HEK293T (cell line): Measurements from ENCODE around the gene PPP1R15B.

Experiments
- FOXA1 ChIP-seq: fragments of 450-650 bp; IDR thresholded peaks from 2 replicates; pipeline ENCODE4 v1.6.1; 2016; ENCODE audit warnings: mild to moderate bottlenecking
- FOXM1 ChIP-seq: fragments of 450-650 bp; IDR thresholded peaks from 2 replicates; pipeline ENCODE4 v1.6.1; 2017; ENCODE audit warnings: mild to moderate bottlenecking, borderline replicate concordance
- SUZ12 ChIP-seq: fragments of 450-650 bp; IDR thresholded peaks from 2 replicates; pipeline ENCODE4 v1.6.1; 2016; ENCODE audit warnings: mild to moderate bottlenecking
- TARDBP ChIP-seq: fragments of 450-650 bp; IDR thresholded peaks from 2 replicates; pipeline ENCODE4 v1.6.1; 2016

DNA sequence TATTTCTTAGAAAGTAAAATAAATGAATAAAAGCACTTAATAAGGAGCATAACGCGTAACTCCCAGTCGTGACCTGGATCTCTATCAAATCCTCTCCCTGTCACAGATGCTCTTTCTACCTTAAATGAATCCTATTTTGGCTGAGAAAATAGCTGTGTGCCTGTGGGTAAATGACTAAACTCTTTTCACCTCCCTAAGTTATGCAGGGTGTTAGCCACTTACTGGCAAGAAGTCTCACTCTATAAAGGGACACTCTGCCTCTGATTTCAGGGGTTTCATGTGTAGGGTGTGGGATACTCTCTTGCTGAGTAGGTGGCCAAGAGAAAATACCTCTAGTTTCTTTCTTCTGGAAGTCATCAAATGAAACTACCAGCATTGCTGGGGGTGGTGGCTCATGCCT is 24.3 kb upstream of the PPP1R15B start:
- TF ChIP-seq FOXA1 (no peak), FOXM1 (no peak), TARDBP (no peak), SUZ12 (no peak)
